Stimulated activated CD8-positive, alpha-beta memory T cell treated with anti-CD3 and anti-CD28 coated beads, Interleukin-15, amount 100 ng/mL, for 4 hours (primary cell): Measurements from ENCODE around the gene CACUL1.

Experiments
- DNase-seq, 2 donors: peaks; one replicate each; pipeline ENCODE4 v3.0.0-alpha.2; 2020; ENCODE audit warnings: low read depth in 2 of 2

CACUL1 gene

DNA sequence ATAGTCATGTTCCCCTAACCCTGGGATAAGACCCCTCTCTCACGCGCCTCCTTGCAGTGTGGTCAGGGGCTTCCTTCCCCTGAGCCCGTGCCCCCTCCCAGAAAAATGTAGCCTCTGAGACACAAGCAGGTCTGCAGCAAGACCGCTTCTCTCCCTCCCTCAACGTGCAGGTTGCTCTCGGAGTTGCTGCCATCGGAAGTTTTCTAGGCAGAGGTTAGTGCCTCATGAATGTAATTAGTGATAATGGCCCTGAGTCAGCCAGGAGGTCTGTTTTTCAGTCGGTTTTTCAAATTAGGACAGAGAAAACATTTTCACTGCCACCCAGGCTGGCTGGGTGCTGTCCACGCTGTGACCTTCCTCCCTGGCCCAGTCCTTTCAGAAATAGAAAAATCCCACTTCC, 116.1 kb downstream of the CACUL1 start:
- DNase-seq, result no peak

DNA sequence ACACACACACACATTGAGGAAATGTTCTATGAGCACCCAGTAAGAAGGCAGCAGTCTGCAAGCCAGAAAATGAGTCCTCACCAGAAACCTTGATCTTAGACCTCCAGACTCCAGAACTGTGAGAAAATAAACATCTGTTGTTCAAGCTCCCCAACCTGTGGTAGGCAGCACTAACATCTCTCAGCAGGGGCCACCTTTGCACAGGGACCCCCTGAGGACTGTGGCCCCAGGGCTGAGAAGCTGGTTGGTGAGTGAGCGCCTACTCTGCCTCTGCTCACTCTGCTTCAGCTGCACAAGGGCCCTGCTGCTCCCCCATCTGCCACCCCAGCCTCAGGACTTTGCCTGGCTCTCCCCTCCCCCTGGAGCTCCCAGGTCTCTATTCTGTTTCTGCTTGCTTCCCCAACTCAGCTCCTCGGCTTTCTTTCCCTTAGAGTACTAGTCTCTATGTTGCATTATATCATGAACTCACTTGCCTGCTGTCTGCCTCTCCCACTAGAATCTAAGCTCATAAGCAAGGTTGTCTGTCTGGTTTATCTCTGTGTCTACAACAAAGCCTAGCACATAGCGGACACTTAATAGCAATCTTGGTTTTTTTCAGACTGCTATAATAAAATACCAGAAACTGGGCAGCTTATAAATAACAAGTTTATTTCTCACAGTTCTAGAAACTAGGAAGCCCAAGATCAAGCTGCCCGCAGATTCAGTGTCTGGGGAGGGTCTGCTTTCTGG, 118.9 kb downstream of the CACUL1 start:
- DNase-seq, result no peak

DNA sequence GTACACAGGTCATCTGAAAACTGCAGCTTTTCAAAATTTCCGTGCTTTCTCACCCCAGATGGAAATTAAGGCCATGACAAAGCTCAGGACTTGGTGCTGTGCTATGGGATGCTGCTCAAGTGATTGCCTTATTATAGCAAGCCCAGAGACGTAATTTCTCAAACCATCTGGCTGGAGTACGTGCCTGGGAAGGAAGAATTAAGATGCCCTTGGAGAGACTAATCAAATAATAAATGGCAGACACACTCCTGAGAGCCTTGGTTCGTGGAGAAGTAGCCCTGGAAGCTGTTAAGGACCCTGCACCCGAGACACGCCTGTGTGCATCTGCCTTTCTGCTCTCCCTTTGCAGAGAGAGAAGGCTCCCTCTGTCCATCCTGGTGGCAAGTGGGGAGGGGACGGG, 121.0 kb downstream of the CACUL1 start:
- no peak for DNase-seq

DNA sequence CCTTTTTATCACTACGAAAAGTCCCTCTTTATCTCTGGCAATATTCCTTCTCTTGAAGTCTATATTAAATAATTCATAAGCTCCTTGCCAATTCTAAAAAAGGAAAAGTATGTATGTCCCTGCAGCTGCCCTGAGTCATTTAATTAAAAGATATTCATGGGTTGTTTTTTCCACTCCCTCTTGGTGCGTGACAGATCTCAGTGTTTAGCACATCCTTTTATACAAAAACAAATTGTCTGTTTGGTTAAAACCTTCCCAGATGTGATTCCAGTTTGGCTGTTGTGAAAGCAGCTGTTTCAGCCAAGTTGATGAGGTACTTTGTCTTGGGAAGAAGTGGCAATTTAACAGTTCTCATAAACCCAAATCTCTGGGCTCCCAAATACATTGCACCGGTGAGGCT, 125.6 kb downstream of the CACUL1 start:
- DNase-seq, result no peak

DNA sequence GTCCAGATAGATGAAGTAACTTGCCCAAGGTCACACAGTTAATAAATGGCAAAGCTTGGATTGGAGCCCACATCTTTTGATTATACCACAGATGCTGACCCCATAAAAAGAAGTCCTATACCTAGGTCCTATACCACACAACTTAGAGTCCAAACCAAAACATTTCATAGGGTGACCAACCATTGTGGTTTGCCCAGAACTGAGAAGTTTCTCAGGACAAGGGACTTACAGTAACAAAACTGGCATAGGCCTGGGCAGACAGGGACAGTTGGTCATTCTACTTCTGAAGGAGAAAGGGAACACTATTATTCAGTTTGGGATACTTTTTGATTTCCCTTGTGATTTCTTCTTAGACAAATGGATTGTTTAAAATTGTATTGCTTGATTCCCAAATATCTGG, 126.4 kb downstream of the CACUL1 start:
- no peak for DNase-seq

DNA sequence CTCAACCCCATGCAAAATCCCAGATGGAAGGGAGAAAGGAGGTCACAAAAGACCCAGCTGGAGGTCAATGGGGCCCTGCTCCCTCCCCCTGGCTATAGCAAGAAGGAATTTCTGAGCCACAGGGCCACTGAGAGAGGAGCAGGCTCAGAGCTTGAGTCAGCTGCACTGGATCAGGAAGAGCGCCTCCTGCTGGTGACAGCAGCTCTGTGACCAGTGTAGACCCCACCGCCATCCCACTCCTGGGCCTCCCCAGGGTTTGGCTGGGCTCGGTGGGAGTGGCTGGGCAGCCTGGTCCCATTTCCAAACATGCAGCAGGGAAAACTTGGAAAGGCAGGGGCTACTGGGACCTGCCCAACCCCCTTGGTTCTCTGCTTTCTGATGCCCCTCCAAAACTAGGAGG, 127.8 kb downstream of the CACUL1 start:
- no peak for DNase-seq
